Measurements from ENCODE around the gene GSN.

Gene GSN

GRCh38 chr9:121326130-121326838 lies 58.3 kb downstream of the GSN start:
- DNase-seq = no peak

- DNase-seq = no peak
Observed at GRCh38 chr9:121326901-121327613, 59.1 kb downstream of the GSN start.

- DNase-seq = no peak
Observed at GRCh38 chr9:121328476-121328875, 60.5 kb downstream of the GSN start.

- no peak for DNase-seq
Observed at GRCh38 chr9:121328876-121329681, 61.1 kb downstream of the GSN start.

GRCh38 chr9:121331549-121331948 lies 63.6 kb downstream of the GSN start:
- no peak for DNase-seq

GRCh38 chr9:121331992-121332685 lies 64.2 kb downstream of the GSN start:
- no peak for DNase-seq

- no peak for DNase-seq
Observed at GRCh38 chr9:121333950-121334773, 66.2 kb downstream of the GSN start.

- DNase-seq = no peak
Observed at GRCh38 chr9:121336665-121337064, 68.7 kb downstream of the GSN start.

- DNase-seq = no peak
Observed at GRCh38 chr9:121339437-121339836, 71.5 kb downstream of the GSN start.

- DNase-seq = no peak
Observed at GRCh38 chr9:121340676-121341392, 72.9 kb downstream of the GSN start.

GRCh38 chr9:121344184-121344583 lies 76.2 kb downstream of the GSN start:
- DNase-seq = no peak

GRCh38 chr9:121345070-121345469 lies 77.1 kb downstream of the GSN start:
- DNase-seq = no peak

- DNase-seq = no peak
Observed at GRCh38 chr9:121348221-121348620, 80.3 kb downstream of the GSN start.

- DNase-seq = no peak
Observed at GRCh38 chr9:121349009-121349408, 81.0 kb downstream of the GSN start.

GRCh38 chr9:121350036-121350435 lies 82.1 kb downstream of the GSN start:
- DNase-seq = no peak

GRCh38 chr9:121350993-121351561 lies 83.1 kb downstream of the GSN start:
- DNase-seq = no peak

- no peak for DNase-seq
Observed at GRCh38 chr9:121353241-121354061, 85.5 kb downstream of the GSN start.

- no peak for DNase-seq
Observed at GRCh38 chr9:121354141-121354540, 86.2 kb downstream of the GSN start.

GRCh38 chr9:121354762-121355161 lies 86.8 kb downstream of the GSN start:
- no peak for DNase-seq

GRCh38 chr9:121357011-121357410 lies 89.0 kb downstream of the GSN start:
- no peak for DNase-seq

All from activated CD8-positive, alpha-beta memory T cell treated with anti-CD3 and anti-CD28 coated beads, Interleukin-2, amount 50 U/mL, for 48 hours (primary cell).